Left lobe of liver (tissue), 2 donors: ENCODE results near the gene OOSP1. TPM values are rescaled to one million over a fixed set of nuclear protein-coding genes. Genes with fewer than 3 reads are reported as not detected.
"Not testable (repeated sequence)": the region's sequence is repeated elsewhere in the genome, so short reads cannot be mapped to it uniquely, and the experiment has no call there.

Experiments used
- ATAC-seq: fragments of 200-7000 bp; cut with Tn5 transposase; one replicate; pipeline ENCODE4 v1.9.1; 2020; ENCODE audit warnings: mild to moderate bottlenecking, moderate library complexity
- DNase-seq: peaks from one replicate; pipeline ENCODE4 v3.0.0-alpha.2; 2020; ENCODE audit warnings: low spot score
- total RNA-seq: library from RNA; stranded (reverse); gene quantifications from one replicate; pipeline ENCODE4 v1.2.1, GENCODE V29; 2021
- donor health status: DM: no; HTN: no; CAD: no; lungs with moderate emphysema.
- donor health status: DM: no; HTN: yes; CAD: no.

The OOSP1 gene
- total RNA-seq = not detected

DNA sequence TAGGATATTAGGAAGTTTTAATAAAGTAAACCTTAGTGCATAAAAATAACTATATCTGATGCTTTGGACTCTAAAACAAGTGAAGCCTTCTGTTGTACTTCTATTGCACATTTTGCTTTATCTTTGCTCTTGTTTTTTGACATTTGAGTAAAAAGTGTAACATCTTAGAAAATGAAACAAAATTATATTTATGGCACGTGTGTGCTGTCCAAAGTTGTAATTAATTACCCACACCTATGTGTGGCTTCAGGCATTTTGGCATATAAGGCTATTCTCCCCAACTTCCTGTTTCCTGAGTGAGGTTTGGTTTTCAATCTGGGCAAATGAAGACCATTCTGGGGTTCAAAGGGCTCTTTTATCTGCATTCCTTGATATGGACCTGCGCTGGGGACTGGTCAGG, at the start of gene OOSP1:
OOSP1 (plus strand) TSS at position 301 of the 400 bp plus-strand sequence; CDS start at position 324, 23 bp downstream.
- ATAC-seq (no peak), DNase-seq (no peak)

GRCh38 chr11:59891781-59892181, 46.5 kb upstream of the OOSP1 start:
- ATAC-seq (no peak), DNase-seq (no peak)

DNA sequence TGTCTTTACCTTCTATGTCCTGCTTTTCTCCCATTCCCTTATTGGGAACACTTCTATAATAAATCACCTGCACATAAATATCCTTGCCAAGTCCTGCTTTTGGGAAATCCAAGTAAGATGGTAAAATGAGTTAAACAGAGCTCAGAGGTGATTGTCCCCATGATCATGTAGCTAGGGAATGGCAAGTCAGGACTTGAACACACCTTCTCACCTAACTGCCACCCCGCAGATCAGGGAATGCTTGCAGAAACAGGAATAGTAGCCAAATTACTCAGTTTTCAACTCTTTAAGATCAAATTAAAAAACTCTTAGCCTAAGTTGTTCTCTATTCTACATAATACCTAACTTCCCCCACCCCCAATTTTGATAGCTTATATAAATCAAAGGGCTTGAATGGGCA, 43.6 kb upstream of the OOSP1 start:
- no peak for DNase-seq
- no peak for ATAC-seq

DNA sequence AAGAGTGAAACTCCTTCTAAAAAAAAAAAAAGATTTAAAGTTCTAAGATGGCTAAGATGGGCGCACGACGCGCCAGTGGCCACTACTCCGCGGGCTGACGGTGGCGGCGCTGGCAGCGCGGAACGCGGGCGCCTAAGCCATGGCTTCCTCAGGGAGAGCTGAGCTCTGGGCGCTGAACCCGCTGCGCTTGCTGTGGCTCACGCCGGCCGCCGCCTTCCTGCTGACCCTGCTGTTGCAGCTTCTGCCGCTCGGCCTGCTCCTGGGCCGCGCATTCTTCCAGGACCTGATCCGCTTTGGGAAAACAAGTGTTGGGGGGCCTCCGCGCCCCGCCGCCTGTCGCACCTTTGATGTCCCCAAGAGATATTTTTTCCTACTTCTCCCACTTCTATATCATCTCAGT, 40.2 kb upstream of the OOSP1 start:
- ATAC-seq = no peak

DNA sequence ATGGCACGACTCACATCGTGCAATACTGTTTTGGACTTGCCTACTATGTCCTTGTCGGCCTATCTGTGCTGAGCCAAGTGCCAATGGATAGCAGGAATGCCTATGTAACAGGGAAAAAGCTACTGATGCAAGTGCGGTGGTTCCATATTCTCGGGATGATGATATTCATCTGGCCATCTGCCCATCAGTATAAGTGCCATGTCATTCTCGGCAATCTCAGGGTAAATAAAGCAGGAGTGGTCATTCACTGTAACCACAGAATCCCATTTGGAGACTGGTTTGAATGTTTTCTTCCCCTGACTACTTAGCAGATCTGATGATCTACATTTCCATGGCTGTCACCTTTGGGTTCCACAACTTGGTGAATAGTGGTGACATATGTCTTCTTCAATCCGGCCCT, 39.6 kb upstream of the OOSP1 start:
- no peak for ATAC-seq
- DNase-seq = no peak

More for the DNA sequence above, 40.2 kb upstream of the OOSP1 start:
- DNase-seq = no peak

DNA sequence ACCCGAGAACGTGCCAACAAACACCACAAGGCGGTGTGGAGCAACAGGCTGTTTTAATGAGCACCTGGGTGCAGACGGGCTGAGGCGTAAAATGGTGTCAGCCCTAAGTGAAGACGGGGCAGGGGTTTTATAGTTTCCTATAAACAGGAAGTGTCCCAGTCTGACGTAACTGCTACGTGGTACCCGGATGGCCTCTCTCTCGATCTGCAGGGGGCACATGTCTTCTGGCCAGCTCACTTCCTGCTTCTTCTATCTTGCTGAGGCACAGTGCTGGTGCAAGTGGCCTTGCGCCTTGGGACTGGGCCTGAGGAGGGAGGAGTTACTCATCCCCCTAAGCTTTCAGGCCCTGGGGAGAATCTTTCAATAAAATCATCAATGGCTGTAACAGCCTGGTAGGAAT, 38.7 kb upstream of the OOSP1 start:
- no peak for ATAC-seq
- no peak for DNase-seq

- no peak for ATAC-seq
- no peak for DNase-seq
Measured at GRCh38 chr11:59900366-59901126, 37.7 kb upstream of the OOSP1 start.

- DNase-seq = no peak
- no peak for ATAC-seq
Measured at GRCh38 chr11:59901306-59901705, 36.9 kb upstream of the OOSP1 start.

- DNase-seq, ATAC-seq: not testable (repeated sequence)
Measured at GRCh38 chr11:59903569-59903968, 34.7 kb upstream of the OOSP1 start.

DNA sequence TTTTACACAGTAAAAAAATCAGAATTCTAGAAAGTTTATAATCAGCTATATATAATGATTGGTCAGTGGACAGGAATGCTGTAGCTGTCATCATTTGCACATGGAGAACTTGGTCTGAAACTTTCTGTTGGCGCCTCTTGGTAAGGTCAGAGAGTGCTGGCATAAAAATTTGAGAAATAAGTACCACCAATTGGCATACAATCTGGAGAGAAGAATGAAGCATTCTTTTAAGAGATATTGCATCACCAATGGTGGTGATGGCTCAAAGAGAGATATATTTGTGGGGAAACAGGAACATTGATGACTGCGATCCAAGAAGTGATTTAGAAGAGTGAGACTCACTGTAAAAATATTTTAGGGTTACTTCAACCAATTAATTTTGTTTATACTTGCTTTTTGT, 19.8 kb upstream of the OOSP1 start:
- no peak for DNase-seq
- no peak for ATAC-seq

GRCh38 chr11:59918987-59919589, 19.1 kb upstream of the OOSP1 start:
- no peak for DNase-seq
- no peak for ATAC-seq

GRCh38 chr11:59923813-59924212, 14.4 kb upstream of the OOSP1 start:
- no peak for DNase-seq
- ATAC-seq = no peak

DNA sequence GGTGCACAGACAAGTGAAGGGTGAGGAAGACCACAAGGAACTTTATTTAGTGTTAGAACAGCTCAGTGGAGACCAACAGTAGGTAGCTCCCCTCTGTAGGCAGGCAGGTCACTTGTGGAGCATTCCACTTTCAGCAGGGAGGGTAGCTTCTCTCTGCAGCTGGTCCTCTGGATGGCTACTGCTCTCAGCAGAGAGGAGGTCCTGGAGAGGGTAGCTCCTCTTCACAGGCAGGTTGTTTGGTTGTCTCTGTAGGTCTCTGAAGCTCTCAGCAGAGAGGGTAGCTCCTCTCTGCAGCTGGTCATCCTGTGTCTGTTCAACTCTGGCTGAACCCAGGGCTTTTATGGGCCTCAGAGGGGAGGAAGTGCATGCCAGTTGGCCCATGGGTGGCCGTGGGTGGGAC, 6.5 kb upstream of the OOSP1 start:
- no peak for ATAC-seq

GRCh38 chr11:59938718-59939117, 486 bp downstream of the OOSP1 start:
- DNase-seq (no peak), ATAC-seq (no peak)

More for the DNA sequence above, 6.5 kb upstream of the OOSP1 start:
- DNase-seq = no peak

- ATAC-seq (no peak), DNase-seq (no peak)
Measured at GRCh38 chr11:59939482-59939881, 1.2 kb downstream of the OOSP1 start.

DNA sequence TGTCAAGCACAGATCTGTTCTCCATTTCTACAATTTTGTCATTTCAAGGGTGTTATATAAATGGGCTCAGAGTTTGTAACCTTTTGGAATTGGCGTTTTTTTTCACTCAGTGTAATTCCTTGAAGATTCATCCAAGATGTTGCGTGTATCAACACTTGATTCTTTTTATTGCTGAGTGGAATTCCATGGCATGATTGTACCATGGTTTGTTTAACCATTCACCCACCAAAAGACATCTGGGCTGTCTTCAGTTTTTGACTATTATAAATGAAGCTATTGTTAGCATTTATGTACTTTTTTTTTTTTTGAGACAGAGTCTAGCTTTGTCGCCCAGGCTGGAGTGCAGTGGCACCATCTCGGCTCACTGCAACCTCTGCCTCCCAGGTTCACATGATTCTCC, 2.9 kb downstream of the OOSP1 start:
- ATAC-seq = no peak

DNA sequence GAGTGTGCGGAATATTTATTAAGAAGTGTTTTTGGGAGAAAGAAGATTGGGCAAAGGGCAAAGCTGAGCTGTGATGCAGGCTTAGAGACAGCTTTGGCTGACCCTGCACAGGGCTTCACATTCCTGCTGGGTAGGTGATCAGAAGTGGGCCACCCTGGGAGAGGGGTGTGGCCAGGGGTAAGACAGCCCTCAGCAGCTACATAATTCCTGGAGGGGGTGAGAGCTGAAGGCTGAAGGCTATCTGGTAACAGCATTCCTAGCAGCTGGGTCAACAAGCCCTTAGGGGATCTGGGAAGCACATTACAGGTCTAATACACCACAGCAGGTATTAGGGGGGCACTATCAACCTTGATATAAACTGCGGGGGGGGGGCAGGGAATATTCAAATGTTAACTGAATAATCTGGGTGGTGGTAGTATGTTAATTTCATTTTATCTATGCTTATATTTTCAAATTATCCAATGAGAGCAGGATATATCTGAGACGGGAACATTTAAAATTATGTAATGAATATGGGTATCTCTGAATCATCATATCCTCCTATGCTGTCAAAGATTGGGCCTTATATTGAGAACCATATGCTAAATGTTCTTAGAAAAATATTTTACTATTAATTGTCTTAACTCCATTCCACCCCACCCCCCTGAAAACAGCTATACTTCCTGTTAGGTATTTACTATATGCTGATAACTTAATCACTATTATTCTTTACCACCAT, 5.9 kb downstream of the OOSP1 start:
- ATAC-seq (no peak), DNase-seq (no peak)

More for the DNA sequence above, 2.9 kb downstream of the OOSP1 start:
- DNase-seq = no peak

DNA sequence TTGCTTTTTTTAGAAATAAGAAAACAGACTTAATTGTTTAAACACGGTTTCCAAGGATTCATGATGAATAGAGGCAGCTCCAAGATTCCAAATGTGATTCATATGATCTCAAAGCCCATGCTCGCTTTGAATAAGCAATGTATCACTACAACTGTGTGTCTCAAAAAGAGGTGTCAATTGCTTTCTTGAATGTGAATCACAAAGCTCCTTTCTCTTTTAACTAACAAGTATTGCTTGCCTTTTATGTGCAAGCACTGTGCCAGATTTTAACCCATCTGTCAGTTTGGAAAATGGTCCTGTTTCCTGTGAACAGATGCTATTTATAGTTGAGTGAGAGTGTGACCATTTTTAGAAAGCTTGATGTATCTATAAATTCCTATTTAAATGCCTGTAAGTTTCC, 6.5 kb downstream of the OOSP1 start:
- DNase-seq = no peak
- ATAC-seq = no peak

GRCh38 chr11:59953463-59954218, 15.4 kb downstream of the OOSP1 start:
- ATAC-seq (no peak), DNase-seq (no peak)

DNA sequence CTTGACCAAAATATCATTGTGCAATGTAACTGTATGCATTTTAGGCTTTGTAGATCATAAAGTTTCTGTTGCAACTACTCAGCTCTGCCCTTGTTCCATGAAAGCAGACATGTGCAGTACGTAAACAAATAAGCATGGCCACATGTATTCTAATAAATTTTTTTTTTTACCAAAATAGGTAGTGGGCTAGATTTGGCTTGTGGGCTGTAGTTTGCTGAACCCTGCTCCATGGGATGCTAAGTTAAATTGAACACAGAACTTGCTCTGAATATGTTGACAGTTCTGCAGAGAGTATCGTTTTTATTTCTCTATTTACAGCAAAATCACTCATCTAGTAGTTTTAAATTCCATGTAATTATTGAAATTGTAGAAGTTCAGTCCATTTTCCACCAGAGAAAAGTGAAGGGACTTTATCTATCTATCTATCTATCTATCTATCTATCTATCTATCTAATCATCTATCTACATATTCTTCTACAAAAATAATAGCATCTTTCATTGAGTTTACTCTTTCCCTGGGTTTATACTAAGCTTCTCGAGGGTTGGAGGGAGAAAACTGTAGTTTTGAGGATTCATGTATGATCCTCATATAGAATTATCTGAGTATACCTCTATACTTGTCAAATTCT, 16.1 kb downstream of the OOSP1 start:
- ATAC-seq (no peak), DNase-seq (no peak)

DNA sequence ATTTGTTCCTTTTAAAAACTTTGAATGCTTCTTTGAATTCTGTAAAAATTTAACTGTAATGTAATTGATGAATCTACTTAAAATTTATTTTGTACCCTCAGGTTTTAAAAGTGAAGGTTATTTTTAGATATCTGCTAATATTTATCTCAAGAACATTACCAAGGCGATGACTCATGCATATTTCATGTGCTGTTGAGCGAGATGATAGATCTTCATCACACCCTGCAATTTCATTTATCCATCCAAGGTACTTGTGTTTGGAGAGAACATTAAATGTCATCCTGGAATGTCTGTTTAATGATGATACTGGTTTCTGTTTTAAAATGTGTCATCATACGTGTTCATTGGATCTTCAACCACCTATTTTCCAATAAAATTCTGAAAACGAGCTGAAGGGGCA, 18.9 kb downstream of the OOSP1 start:
- ATAC-seq (no peak), DNase-seq (no peak)
